KOPT-K1 (cell line): ENCODE data around the gene TUBG2.

ENCODE experiments used
- H3K27ac ChIP-seq: fragments of 200-600 bp; sonication (generic); 2 replicates; pipeline ENCODE4 v1.5.1; 2016; ENCODE audit warnings: antibody characterized with exemption, mild to moderate bottlenecking, low read depth, low read length; ENCODE audit not compliant: poor library complexity, severe bottlenecking
- H3K36me3 ChIP-seq: fragments of 200-600 bp; sonication (generic); 2 replicates; pipeline ENCODE4 v1.5.1; 2017; ENCODE audit warnings: antibody characterized with exemption, mild to moderate bottlenecking, low read length, moderate library complexity; ENCODE audit not compliant: insufficient read depth
- H3K9me3 ChIP-seq: fragments of 200-600 bp; sonication (generic); 2 replicates; pipeline ENCODE4 v1.5.1; 2017; ENCODE audit warnings: antibody characterized with exemption, low read length, mild to moderate bottlenecking; ENCODE audit not compliant: insufficient read depth, poor library complexity, severe bottlenecking

The TUBG2 gene

DNA sequence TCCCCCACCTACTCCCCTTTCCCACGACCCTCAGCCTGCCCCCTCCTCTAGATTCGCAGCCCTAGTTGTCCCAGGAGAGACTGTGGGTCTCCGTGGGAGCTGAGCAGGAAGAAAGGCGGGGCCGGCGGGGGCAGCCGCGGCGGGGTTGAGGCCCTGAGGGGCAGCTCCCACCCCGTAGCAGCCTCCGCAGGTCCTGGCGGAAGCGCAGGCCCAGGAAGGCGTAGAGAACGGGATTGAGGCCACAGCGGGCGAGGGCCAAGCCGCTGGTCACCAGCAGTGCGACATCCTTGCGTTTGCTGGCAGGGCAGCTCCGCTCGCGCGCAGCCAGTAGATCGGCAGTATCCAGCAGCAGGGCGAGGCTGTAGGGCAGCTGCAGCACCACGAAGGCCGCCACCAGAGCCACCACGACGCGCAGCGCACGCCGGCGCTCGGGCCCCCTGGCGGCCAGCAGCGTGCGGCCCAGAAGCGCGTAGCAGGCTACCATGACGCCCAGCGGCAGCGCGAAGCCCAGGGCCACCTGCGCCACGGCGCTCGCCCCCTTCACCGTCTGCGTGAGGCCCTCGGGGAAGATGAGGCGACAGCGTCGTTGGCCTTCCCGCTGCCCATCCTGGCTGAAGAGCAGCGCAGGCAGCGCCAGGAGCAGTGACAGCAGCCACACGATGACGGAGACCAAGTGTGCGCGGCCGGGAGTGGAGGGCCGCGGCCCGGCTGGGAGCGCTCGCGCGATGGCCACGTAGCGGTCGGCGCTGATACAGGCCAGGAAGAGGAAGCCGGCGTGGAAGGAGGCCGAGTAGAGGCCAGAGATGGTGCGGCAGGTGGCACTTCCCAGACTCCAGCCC, 20.6 kb downstream of the TUBG2 start:
- Histone ChIP-seq H3K27ac (peak overlapping the region; percentile 46), H3K36me3 (no peaks in the 10 kb centered on the region), H3K9me3 (no peaks in the 10 kb centered on the region)

GRCh38 chr17:42680331-42680808, 21.3 kb downstream of the TUBG2 start:
- no peak overlapping the region for H3K27ac ChIP-seq
- no peaks in the 10 kb centered on the region for H3K9me3 ChIP-seq
- no peaks in the 10 kb centered on the region for H3K36me3 ChIP-seq

DNA sequence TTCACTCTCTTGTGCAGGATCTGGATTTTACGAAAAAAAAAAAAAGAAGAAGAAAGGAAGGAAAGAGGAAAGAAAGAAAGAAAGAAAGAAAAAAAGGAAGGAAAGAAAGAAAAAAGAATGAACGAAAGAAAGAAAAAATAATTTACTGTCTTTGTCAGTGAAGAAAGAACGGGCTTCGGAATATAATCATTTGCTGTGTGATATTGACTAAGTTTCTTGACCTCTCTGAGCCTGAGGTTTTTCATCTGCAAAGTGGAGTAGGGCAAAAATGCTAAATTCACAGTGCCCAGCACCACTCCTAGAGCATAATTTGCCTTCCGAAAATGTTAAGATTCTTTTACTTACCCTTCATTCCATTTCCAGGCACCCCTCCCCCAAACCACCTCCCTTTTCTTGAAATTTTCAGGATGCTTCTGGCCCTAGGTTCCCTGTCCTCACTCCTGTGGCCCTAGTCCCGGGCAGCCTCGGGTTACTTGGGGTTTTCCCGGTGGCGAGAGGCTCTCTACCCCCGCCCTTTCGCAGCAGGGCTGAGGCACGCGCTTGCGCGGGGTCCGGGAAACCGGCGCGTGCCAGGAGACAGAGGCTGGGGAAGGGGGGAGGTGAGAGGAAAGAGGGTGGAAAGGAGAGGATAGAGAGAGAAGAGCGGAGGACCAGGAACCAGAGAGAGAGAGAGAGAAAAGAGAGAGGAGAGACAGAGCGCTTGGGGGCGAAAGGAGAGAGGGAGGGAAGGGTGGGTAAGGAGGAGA, 23.1 kb downstream of the TUBG2 start, which contains the start of gene CNTNAP1:
CNTNAP1 (plus strand) TSS at position 556 of the 746 bp plus-strand sequence. CDS start 299 bp downstream, outside the sequence.
- no peaks in the 10 kb centered on the region for H3K9me3 ChIP-seq
- no peaks in the 10 kb centered on the region for H3K36me3 ChIP-seq
- no peak within 1 kb of the TSS for H3K27ac ChIP-seq

DNA sequence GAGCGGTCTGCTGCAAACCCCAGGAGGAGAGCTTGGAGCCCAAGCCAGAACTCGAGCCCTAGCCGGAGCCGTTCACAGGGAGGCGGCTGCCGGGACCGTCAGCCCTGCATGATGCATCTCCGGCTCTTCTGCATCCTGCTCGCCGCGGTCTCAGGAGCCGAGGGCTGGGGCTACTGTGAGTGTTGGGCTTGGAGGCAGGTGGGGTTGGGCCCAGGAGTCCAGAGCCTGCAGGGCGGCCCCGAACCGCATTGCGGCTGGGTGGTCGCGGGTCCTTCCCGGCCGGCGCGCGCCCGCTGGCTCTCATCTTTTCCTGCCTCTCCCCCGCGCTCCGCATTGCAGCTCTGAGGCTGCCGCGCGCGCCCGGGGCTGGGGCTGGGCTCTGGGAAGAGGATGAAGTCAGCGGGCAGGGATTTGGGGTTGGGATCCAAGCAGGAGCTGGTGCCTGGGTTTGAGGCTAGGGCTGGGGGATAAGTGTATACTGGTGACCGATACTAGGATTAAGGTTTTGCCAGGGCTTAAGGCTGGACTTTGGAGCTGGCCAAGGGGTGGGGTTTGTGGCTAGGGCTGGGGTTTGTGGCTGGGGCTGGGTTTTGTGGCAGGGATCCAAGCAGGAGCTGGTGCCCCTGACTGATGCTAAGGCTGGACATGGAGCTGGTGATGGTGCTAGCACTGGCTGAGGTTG, 23.8 kb downstream of the TUBG2 start:
- Histone ChIP-seq H3K36me3 (no peaks in the 10 kb centered on the region), H3K27ac (no peak overlapping the region), H3K9me3 (no peaks in the 10 kb centered on the region)

DNA sequence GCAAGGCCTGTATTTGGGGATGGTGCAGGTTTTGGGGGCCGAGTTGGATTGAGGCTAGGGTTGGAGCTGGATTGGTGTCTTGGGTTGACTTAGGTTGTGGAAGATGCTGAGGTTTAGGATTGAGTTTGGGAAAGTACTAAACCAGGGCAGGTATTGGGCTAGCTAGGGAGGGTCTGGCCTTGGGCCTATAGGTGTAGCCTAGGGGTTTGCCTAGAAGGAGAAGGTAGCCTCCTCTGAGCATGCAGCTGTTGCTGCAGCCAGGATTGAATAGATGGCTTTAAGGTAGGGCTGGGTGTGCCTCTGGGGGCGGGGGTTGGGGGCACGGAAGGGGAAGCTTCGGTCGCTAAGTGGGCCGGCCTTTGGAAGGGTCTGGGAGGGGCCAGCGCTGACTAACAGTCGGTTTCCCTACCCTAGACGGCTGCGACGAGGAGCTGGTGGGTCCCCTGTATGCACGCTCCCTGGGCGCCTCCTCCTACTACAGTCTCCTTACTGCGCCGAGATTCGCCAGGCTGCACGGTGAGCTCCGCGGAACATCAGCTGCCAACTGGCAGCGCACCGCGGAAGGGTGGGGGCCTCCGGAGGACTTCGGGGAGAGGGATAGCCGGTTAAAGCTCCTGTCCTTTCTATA, 24.4 kb downstream of the TUBG2 start:
- Histone ChIP-seq H3K27ac (no peak overlapping the region), H3K36me3 (no peaks in the 10 kb centered on the region), H3K9me3 (no peaks in the 10 kb centered on the region)

DNA sequence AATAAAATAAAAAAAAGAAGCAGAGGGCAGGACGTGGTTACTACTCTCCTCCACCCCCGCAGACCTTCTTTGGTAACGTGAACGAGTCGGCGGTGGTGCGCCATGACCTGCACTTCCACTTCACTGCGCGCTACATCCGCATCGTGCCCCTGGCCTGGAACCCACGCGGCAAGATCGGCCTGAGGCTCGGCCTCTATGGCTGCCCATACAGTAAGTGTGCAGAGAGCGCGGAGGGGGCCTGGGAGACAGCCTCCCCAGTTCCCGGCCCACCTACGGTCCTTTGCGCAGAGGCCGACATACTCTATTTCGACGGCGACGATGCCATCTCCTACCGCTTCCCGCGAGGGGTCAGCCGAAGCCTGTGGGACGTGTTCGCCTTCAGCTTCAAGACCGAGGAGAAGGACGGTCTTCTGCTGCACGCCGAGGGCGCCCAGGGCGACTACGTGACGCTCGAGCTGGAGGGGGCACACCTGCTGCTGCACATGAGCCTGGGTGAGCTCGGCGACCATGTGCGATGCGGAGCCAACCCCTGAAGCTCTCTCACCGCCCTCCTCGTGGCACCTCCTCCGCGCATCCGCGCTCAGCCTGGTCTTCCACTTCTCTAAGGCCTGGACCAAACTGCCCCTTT, 26.0 kb downstream of the TUBG2 start:
- Histone ChIP-seq H3K27ac (no peak overlapping the region), H3K9me3 (no peaks in the 10 kb centered on the region), H3K36me3 (no peaks in the 10 kb centered on the region)

- no peak overlapping the region for H3K27ac ChIP-seq
- H3K9me3 ChIP-seq = no peaks in the 10 kb centered on the region
- H3K36me3 ChIP-seq = no peaks in the 10 kb centered on the region
Observed at GRCh38 chr17:42685831-42686230, 26.7 kb downstream of the TUBG2 start.

DNA sequence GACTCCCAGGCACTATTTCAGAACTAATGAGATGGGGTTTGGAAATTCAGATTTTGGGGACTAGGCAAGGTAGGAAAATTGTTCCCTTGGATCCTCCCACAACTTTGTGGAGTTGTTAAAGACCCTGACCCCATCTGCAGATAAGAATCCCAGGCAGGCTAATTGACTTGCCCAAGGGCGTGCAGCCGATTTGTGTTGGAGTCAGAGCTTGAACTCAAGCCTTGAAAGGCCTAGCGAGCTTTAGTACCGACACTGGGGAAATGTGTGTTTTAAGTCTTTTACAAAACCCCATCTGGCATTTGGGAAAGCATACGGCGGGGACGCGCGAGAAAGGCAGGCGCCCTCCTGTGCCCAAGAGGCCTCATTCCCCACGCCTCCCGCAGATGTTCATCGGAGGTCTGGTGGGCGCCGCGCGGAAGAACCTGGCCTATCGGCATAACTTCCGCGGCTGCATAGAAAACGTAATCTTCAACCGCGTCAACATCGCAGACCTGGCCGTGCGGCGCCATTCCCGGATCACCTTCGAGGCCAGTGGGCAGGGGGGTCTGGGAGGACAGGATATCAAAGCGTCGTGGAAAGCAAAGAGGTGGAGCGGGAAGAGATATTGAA, 27.5 kb downstream of the TUBG2 start:
- H3K9me3 ChIP-seq = no peaks in the 10 kb centered on the region
- H3K36me3 ChIP-seq = no peaks in the 10 kb centered on the region
- no peak overlapping the region for H3K27ac ChIP-seq

DNA sequence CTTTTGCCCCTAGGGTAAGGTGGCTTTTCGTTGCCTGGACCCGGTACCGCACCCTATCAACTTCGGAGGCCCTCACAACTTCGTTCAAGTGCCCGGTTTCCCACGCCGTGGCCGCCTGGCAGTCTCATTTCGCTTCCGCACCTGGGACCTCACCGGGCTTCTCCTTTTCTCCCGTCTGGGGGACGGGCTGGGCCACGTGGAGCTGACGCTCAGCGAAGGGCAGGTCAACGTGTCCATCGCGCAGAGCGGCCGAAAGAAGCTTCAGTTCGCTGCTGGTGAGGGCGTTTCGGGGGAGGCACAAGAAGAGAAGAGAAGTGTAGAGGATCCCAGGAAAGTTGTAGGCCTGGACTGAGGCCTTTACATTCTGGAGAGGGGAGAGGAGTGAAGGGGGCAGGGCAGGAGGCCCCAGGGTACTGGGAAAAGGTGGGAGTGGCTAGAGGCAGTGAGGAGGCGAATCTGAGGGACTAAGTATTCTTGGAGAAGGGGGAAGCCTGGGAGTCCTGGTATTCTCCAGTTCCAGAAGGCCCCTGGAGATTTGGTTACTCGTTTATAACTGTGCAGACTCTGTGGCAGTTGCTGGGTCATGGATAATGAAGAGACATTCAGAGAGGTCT, 28.7 kb downstream of the TUBG2 start:
- H3K36me3 ChIP-seq = no peaks in the 10 kb centered on the region
- no peaks in the 10 kb centered on the region for H3K9me3 ChIP-seq
- H3K27ac ChIP-seq = no peak overlapping the region

DNA sequence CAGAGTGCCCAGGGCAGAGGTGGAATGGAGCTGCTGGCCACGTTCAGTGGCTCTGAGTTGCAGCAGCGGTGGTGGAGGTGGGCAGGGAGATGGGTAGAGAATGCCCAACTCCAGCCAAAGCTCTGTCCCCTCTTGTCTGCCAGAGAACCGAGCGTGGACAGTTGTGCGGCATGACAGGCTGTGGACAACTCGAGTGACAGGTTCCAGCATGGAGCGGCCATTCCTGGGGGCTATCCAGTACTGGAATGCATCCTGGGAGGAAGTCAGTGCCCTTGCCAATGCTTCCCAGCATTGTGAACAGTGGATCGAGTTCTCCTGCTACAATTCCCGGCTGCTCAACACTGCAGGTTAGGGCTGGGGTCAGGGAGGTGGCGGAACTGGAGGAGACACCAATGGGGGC, 31.5 kb downstream of the TUBG2 start:
- H3K27ac ChIP-seq = no peak overlapping the region
- no peaks in the 10 kb centered on the region for H3K36me3 ChIP-seq
- no peaks in the 10 kb centered on the region for H3K9me3 ChIP-seq

- no peak overlapping the region for H3K27ac ChIP-seq
- no peaks in the 10 kb centered on the region for H3K36me3 ChIP-seq
Observed at GRCh38 chr17:42691021-42691545, 32.0 kb downstream of the TUBG2 start.

DNA sequence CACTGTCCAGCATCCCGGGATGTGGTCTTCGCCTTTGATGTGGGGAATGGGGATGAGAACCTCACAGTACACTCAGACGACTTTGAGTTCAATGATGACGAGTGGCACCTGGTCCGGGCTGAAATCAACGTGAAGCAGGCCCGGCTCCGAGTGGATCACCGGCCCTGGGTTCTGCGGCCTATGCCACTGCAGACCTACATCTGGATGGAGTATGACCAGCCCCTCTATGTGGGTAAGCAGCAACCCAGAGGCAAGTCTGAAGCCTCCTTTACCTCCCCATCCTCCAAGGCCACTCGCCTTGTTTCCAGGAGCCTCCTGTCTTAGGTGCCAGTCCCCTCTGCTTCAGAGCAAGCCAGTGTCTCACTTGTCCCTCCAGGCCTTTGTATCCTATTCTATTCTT, 33.4 kb downstream of the TUBG2 start:
- H3K27ac ChIP-seq = no peak overlapping the region
- no peaks in the 10 kb centered on the region for H3K36me3 ChIP-seq
- no peaks in the 10 kb centered on the region for H3K9me3 ChIP-seq

More at GRCh38 chr17:42691021-42691545, 32.0 kb downstream of the TUBG2 start:
- no peaks in the 10 kb centered on the region for H3K9me3 ChIP-seq

- no peaks in the 10 kb centered on the region for H3K36me3 ChIP-seq
- no peaks in the 10 kb centered on the region for H3K9me3 ChIP-seq
- H3K27ac ChIP-seq = no peak overlapping the region
Observed at GRCh38 chr17:42694524-42694923, 35.4 kb downstream of the TUBG2 start.
